Neuronal stem cell (in vitro differentiated cells): ENCODE data around the gene SRD5A2. TPM values are rescaled to one million over a fixed set of nuclear protein-coding genes. Genes with fewer than 3 reads are reported as not detected.
A peak's percentile ranks its signal among the peaks of the same experiment; 100 is the strongest.

Experiments used
- DNase-seq: peaks from one replicate; pipeline ENCODE4 v3.0.0-alpha.2; 2013; ENCODE audit warnings: low spot score
- H2AFZ ChIP-seq: one replicate; pipeline ENCODE4 v1.6.1; 2013; ENCODE audit warnings: mild to moderate bottlenecking, low read length, inconsistent platforms
- H2AK5ac ChIP-seq: 2 replicates; pipeline ENCODE4 v1.6.1; 2013; ENCODE audit warnings: low read depth, mild to moderate bottlenecking, inconsistent platforms, low read length, moderate library complexity, mixed read lengths
- H2BK120ac ChIP-seq: 2 replicates; pipeline ENCODE4 v1.6.1; 2013; ENCODE audit warnings: low read depth, mild to moderate bottlenecking, inconsistent platforms, low read length, moderate library complexity, mixed read lengths
- H2BK12ac ChIP-seq: one replicate; pipeline ENCODE4 v1.6.1; 2013; ENCODE audit warnings: low read length, inconsistent platforms
- H2BK15ac ChIP-seq: 2 replicates; pipeline ENCODE4 v1.6.1; 2013; ENCODE audit warnings: mild to moderate bottlenecking, low read length, inconsistent platforms, mixed read lengths
- H2BK5ac ChIP-seq: one replicate; pipeline ENCODE4 v1.6.1; 2013; ENCODE audit warnings: inconsistent platforms, mild to moderate bottlenecking, low read length, moderate library complexity
- H3K14ac ChIP-seq: one replicate; pipeline ENCODE4 v1.6.1; 2013; ENCODE audit warnings: low read length, inconsistent platforms
- H3K18ac ChIP-seq: 2 replicates; pipeline ENCODE4 v1.6.1; 2013; ENCODE audit warnings: low read length, inconsistent platforms
- H3K23ac ChIP-seq: 2 replicates; pipeline ENCODE4 v1.6.1; 2013; ENCODE audit warnings: low read depth, mild to moderate bottlenecking, mixed read lengths, low read length, inconsistent platforms; ENCODE audit not compliant: poor library complexity
- H3K27ac ChIP-seq: replicated peaks from 3 replicates; pipeline ENCODE4 v1.5.1; 2013; ENCODE audit warnings: low read length, inconsistent platforms
- H3K27me3 ChIP-seq, 3 experiments: 2 replicates each; pipeline ENCODE4 v1.6.1; 2013; ENCODE audit warnings: low read length in 3 of 3, mild to moderate bottlenecking in 2 of 3, inconsistent platforms in 1 of 3, low read depth in 1 of 3, mixed read lengths in 1 of 3, moderate library complexity in 1 of 3; ENCODE audit not compliant: control insufficient read depth in 3 of 3, insufficient read depth in 3 of 3
- H3K36me3 ChIP-seq, 2 donors: replicated peaks in 1 of 2; 2 replicates each; pipeline ENCODE4 v1.6.1; 2013; ENCODE audit warnings: low read length in 2 of 2; ENCODE audit not compliant: control insufficient read depth in 2 of 2, insufficient read depth in 2 of 2
- H3K4ac ChIP-seq: 2 replicates; pipeline ENCODE4 v1.6.1; 2013; ENCODE audit warnings: inconsistent platforms, mild to moderate bottlenecking, low read length, moderate library complexity
- H3K4me1 ChIP-seq, 2 donors: 1 replicate in 1 of 2; 2 replicates in 1 of 2; pipeline ENCODE4 v1.6.1; 2013; ENCODE audit warnings: low read length in 2 of 2, low read depth in 1 of 2; ENCODE audit not compliant: control insufficient read depth in 2 of 2, insufficient read depth in 1 of 2
- H3K4me2 ChIP-seq: one replicate; pipeline ENCODE4 v1.6.1; 2013; ENCODE audit warnings: mild to moderate bottlenecking, low read length, inconsistent platforms; ENCODE audit not compliant: insufficient read depth, poor library complexity, severe bottlenecking
- H3K4me3 ChIP-seq, 2 donors: 2 replicates each; pipeline ENCODE4 v1.5.1; 2013; ENCODE audit warnings: low read length in 2 of 2, mild to moderate bottlenecking in 2 of 2, inconsistent platforms in 1 of 2, moderate library complexity in 1 of 2
- H3K79me1 ChIP-seq: one replicate; pipeline ENCODE4 v1.6.1; 2013; ENCODE audit warnings: low read depth, mild to moderate bottlenecking, inconsistent platforms, low read length, moderate library complexity
- H3K9ac ChIP-seq: one replicate; pipeline ENCODE4 v1.6.1; 2013; ENCODE audit warnings: mild to moderate bottlenecking, low read depth, low read length, inconsistent platforms; ENCODE audit not compliant: poor library complexity
- H3K9me3 ChIP-seq, 2 donors: replicated peaks in 1 of 2; 2 replicates each; pipeline versions ENCODE3 to v1.6.1; 2013; ENCODE audit warnings: low read length in 2 of 2, mild to moderate bottlenecking in 2 of 2, inconsistent platforms in 1 of 2, low read depth in 1 of 2, mixed read lengths in 1 of 2, moderate library complexity in 1 of 2; ENCODE audit not compliant: control insufficient read depth in 2 of 2, insufficient read depth in 1 of 2
- H4K8ac ChIP-seq: one replicate; pipeline ENCODE4 v1.6.1; 2013; ENCODE audit warnings: low read depth, mild to moderate bottlenecking, inconsistent platforms, low read length, moderate library complexity
- H4K91ac ChIP-seq: one replicate; pipeline ENCODE4 v1.6.1; 2013; ENCODE audit warnings: low read length, low read depth, mild to moderate bottlenecking, inconsistent platforms; ENCODE audit not compliant: poor library complexity
- WGBS, 2 donors: extraction: QIAGEN DNeasy Blood & Tissue Kit; methylation state at CpG; one replicate each; pipeline ENCODE4 v1.1.7; 2013; ENCODE audit warnings: missing lambda C conversion rate in 2 of 2, mixed read lengths in 1 of 2; ENCODE audit not compliant: insufficient read length in 2 of 2, insufficient replicate concordance in 1 of 2; ENCODE audit errors: extremely low coverage in 2 of 2; 5-methylcytosine and 5-hydroxymethylcytosine counted together
- polyA plus RNA-seq, 2 experiments: library from polyadenylated mRNA; stranded (reverse); fragments of 200-250 nt; gene quantifications; one replicate each; pipeline ENCODE4 v1.2.3, GENCODE V29; 2013

The SRD5A2 gene, protein sequence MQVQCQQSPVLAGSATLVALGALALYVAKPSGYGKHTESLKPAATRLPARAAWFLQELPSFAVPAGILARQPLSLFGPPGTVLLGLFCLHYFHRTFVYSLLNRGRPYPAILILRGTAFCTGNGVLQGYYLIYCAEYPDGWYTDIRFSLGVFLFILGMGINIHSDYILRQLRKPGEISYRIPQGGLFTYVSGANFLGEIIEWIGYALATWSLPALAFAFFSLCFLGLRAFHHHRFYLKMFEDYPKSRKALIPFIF
- polyA plus RNA-seq (2013, experiment 1 of 2), result under 0.01 TPM
- 0.01 TPM for polyA plus RNA-seq (2013, experiment 2 of 2)

DNA sequence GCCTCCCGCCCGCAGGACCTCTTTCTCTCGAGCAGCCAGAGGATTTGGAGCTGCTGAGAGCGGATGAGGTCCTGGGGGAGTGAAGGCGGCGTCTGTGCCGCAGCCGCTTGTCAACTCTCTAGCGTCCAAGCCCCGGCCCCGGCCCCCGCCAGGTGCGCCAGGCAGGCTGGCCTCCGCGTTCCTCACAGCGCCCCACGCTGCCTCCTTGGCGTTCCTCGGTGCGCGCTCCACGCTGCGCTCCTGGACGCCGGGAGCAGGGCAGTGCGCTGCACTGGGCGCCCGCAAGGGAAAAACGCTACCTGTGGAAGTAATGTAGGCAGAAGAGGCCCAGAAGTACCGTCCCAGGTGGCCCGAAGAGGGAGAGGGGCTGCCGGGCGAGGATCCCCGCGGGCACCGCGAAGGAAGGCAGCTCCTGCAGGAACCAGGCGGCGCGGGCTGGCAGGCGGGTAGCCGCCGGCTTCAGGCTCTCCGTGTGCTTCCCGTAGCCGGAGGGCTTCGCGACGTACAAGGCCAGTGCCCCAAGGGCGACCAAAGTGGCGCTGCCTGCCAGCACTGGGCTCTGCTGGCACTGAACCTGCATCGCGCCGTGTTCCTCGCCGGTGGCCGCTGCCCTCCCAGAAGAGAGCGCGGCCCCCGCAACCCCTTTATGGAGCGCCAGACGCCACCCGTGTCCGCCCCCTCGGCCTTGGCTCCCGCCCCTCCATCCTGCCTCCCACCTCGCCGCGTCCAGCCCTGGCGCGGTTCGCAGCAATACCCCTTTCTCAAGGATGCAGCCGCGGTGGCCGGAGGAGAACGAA lies at the start of gene SRD5A2:
Gene SRD5A2 (minus strand): TSS at position 618 of the 797 bp plus-strand sequence. CDS start 38 bp downstream, at position 580.
- Histone ChIP-seq H2BK120ac (no peak within 1 kb of the TSS), H3K14ac (peak within 1 kb of the TSS; percentile 47), H2BK12ac (no peak within 1 kb of the TSS), H2BK15ac (no peak within 1 kb of the TSS), H3K4me3 (peak within 1 kb of the TSS in 1 of 2 donors; percentile 73), H3K4me2 (peak within 1 kb of the TSS; percentile 89), H3K18ac (peak within 1 kb of the TSS; percentile 49), H4K8ac (peak within 1 kb of the TSS; percentile 73), H3K9ac (peak within 1 kb of the TSS; percentile 73), H2BK5ac (no peak within 1 kb of the TSS), H3K27me3 (peaks cover 13 to 49% (median 32%) of the 10 kb centered on the region in 3 experiments), H3K27ac (no peak within 1 kb of the TSS), H3K4me1 (peaks cover 0 to 4% of the 10 kb centered on the region in 2 donors), H3K23ac (peak within 1 kb of the TSS; percentile 85), H2AK5ac (peak within 1 kb of the TSS; percentile 76), H3K79me1 (no peaks in the 10 kb centered on the region), H3K36me3 (no peaks in the 10 kb centered on the region), H3K4ac (no peak within 1 kb of the TSS), H4K91ac (no peak within 1 kb of the TSS), H2AFZ (peak within 1 kb of the TSS; percentile 56), H3K9me3 (peaks cover 0 to 8% of the 10 kb centered on the region in 2 donors)
- DNase-seq, result peak; percentile 14
- WGBS, 2 donors, result no CpG with 5 or more reads among the region's 76 CpGs

DNA sequence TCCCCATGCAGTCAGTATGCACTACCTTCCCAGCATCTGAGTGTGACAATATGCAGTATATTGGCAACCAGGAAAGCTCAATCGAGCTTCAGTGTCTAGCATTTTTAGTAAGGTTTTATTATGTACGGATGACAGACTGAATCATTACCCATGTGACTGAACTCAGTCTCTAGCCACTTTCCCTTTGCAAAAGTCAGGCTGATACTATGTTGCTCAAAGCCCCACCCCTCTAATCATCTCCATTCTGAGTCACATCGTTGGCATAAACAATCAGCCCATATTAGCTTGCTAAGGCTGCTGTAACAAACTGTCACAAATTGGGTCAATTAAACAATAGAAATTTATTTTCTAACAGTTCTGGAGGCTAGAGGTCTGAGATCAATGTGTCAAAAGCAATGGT lies 25.8 kb upstream of the SRD5A2 start:
- Histone ChIP-seq H3K9me3 (peaks cover 0 to 2% of the 10 kb centered on the region in 2 donors), H4K8ac (no peak overlapping the region), H2BK12ac (no peak overlapping the region), H3K4ac (no peak overlapping the region), H2AK5ac (no peak overlapping the region), H3K23ac (no peak overlapping the region), H3K36me3 (no peaks in the 10 kb centered on the region), H2BK15ac (no peak overlapping the region), H3K4me1 (no peaks in the 10 kb centered on the region), H3K27me3 (no peaks in the 10 kb centered on the region), H4K91ac (no peak overlapping the region), H2BK5ac (no peak overlapping the region), H3K79me1 (no peaks in the 10 kb centered on the region), H3K27ac (no peak overlapping the region), H3K9ac (no peak overlapping the region), H3K18ac (no peak overlapping the region), H2BK120ac (no peak overlapping the region), H3K4me3 (no peak overlapping the region), H3K14ac (no peak overlapping the region), H3K4me2 (no peak overlapping the region), H2AFZ (no peak overlapping the region)
- no CpG with 5 or more reads among the region's 3 CpGs for WGBS, 2 donors
- DNase-seq, result no peak

DNA sequence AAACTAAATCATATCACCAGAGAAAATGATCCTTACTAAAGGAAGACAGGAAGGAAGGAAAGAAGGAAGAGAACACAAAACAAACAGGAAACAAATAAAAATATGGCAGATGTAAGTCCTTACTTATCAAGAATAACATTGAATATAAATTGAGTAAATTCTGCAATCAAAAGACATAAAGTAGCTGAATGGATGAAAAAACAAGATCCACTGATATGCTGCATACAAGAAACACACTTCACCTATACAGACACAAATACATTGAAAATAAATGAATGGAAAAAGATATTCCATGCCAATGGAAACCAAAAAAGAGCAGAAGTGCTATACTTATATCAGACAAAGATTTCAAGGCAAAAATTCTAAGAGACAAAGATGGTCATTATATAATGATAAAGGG lies 18.0 kb upstream of the SRD5A2 start:
- Histone ChIP-seq H2AFZ (no peak overlapping the region), H3K27me3 (no peaks in the 10 kb centered on the region), H3K27ac (no peak overlapping the region), H3K36me3 (no peaks in the 10 kb centered on the region), H2AK5ac (no peak overlapping the region), H3K23ac (no peak overlapping the region), H2BK5ac (no peak overlapping the region), H3K9me3 (peaks cover 0 to 2% of the 10 kb centered on the region in 2 donors), H3K4me3 (no peak overlapping the region), H2BK120ac (no peak overlapping the region), H2BK12ac (no peak overlapping the region), H3K14ac (no peak overlapping the region), H4K91ac (no peak overlapping the region), H3K9ac (no peak overlapping the region), H2BK15ac (no peak overlapping the region), H4K8ac (no peak overlapping the region), H3K18ac (no peak overlapping the region), H3K4me1 (no peaks in the 10 kb centered on the region), H3K4me2 (no peak overlapping the region), H3K79me1 (no peaks in the 10 kb centered on the region), H3K4ac (no peak overlapping the region)
- DNase-seq, result no peak

DNA sequence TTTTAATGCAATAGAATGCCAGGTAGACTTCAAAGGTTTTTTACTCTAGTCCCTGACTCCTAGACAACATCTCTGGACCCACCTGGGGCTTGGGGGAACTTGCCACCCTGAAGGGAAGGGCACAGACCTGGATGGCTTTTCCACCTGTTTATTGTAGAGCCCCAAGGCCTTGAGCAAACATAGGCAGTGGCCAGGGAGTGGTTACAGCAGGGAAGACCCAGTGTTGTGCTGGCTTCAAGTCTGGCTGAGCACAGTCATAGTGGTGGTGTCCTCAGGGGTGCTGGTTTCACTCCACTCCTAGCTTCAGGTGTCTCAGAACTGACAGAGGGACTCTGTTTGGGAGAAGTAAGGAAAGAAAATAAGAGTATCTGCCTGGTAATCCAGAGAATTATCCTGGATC lies 5.5 kb upstream of the SRD5A2 start:
- Histone ChIP-seq H4K91ac (no peak overlapping the region), H3K9me3 (peaks cover 0 to 5% of the 10 kb centered on the region in 2 donors), H3K14ac (no peak overlapping the region), H3K9ac (no peak overlapping the region), H3K18ac (no peak overlapping the region), H2BK120ac (no peak overlapping the region), H3K23ac (no peak overlapping the region), H3K4me1 (no peaks in the 10 kb centered on the region), H3K79me1 (peaks cover 2% of the 10 kb centered on the region), H3K27ac (no peak overlapping the region), H2BK12ac (no peak overlapping the region), H2BK5ac (no peak overlapping the region), H2AK5ac (no peak overlapping the region), H3K36me3 (no peaks in the 10 kb centered on the region), H3K4ac (no peak overlapping the region), H2AFZ (no peak overlapping the region), H3K27me3 (peaks cover 0 to 19% (median 9%) of the 10 kb centered on the region in 3 experiments), H3K4me2 (no peak overlapping the region), H4K8ac (no peak overlapping the region), H2BK15ac (no peak overlapping the region), H3K4me3 (peak overlapping the region in 1 of 2 donors; percentile 64)
- no peak for DNase-seq
